HCT116 (cell line): ENCODE data around the gene TAAR5. TPM values are rescaled to one million over a fixed set of nuclear protein-coding genes. Genes with fewer than 3 reads are reported as not detected.

Experiments
- ATAC-seq: fragments of 200-7000 bp; cut with Tn5 transposase; 2 replicates; pipeline ENCODE4 v1.9.1; 2020; ENCODE audit warnings: mild to moderate bottlenecking, moderate library complexity
- BruUV-seq: library from RNA; stranded (reverse); fragments of 400-500 nt; replicated peaks from 2 replicates; lab custom pipeline; 2021; lab: Mats Ljungman, UMichigan
- CTCF ChIA-PET: fragments of 300-600 bp; sonication (Branson Sonifier 250); formaldehyde crosslinking; loops from one replicate; lab custom pipeline; 2021; ENCODE audit warnings: antibody characterized with exemption; lab: Charles Lee
- POLR2A ChIA-PET: fragments of 300-600, 350-600 bp; sonication (Branson Sonifier 250); formaldehyde crosslinking; loops from one replicate; lab custom pipeline; 2021; ENCODE audit warnings: antibody characterized with exemption; lab: Charles Lee
- RAD21 ChIA-PET, 2 experiments: fragments of 300-600 bp; sonication (Branson Sonifier 250); formaldehyde crosslinking; loops; one replicate each; lab custom pipeline; 2023; ENCODE audit warnings: low total read pairs in 2 of 2; ENCODE audit not compliant: uncharacterized antibody in 2 of 2, unreplicated experiment in 2 of 2, low non-redundant PET in 1 of 2; lab: Charles Lee
- DNase-seq: peaks from one replicate; pipeline ENCODE4 v3.0.0-alpha.2; 2010; ENCODE audit warnings: low read depth, low spot score
- H2AFZ ChIP-seq: fragments of 200-600 bp; shearing (Covaris generic), sonication (generic); 2 replicates; pipeline ENCODE4 v1.6.1; 2017; ENCODE audit warnings: low read depth, mixed run types, mixed read lengths, antibody characterized with exemption, low read length; ENCODE audit not compliant: poor library complexity, severe bottlenecking
- H3K27ac ChIP-seq: 2 replicates; pipeline ENCODE4 v1.5.1; 2012; ENCODE audit warnings: low read depth, low read length
- H3K27me3 ChIP-seq: fragments of 200-600 bp; sonication (generic); 2 replicates; pipeline ENCODE4 v1.6.1; 2016; ENCODE audit warnings: mixed run types, low read length, mixed read lengths; ENCODE audit not compliant: insufficient read depth
- H3K36me3 ChIP-seq, 2 experiments: fragments of 200-500 bp in 1 of 2; fragments of 200-600 bp in 1 of 2; sonication (Bioruptor generic) in 1 of 2; sonication (generic) in 1 of 2; 2 replicates each; pipeline versions ENCODE4 v1.5.1 to v1.6.1; 2014 to 2016; ENCODE audit warnings: low read length in 2 of 2, inconsistent platforms in 1 of 2, mixed read lengths in 1 of 2, mixed run types in 1 of 2; ENCODE audit not compliant: insufficient read depth in 2 of 2, control insufficient read depth in 1 of 2
- H3K4me1 ChIP-seq, 2 experiments: fragments of 200-600 bp in 1 of 2; sonication (generic) in 1 of 2; 2 replicates each; pipeline versions ENCODE4 v1.5.1 to v1.6.1; 2012 to 2017; ENCODE audit warnings: low read length in 2 of 2, inconsistent platforms in 1 of 2, mild to moderate bottlenecking in 1 of 2, mixed read lengths in 1 of 2, mixed run types in 1 of 2, moderate library complexity in 1 of 2; ENCODE audit not compliant: insufficient read depth in 2 of 2, control insufficient read depth in 1 of 2
- H3K4me2 ChIP-seq: fragments of 200-600 bp; sonication (generic); 2 replicates; pipeline ENCODE4 v1.6.1; 2017; ENCODE audit warnings: mixed run types, low read length, mixed read lengths
- H3K4me3 ChIP-seq, 2 experiments: fragments of 200-600 bp in 1 of 2; sonication (generic) in 1 of 2; replicated peaks in 1 of 2; 2 replicates each; pipeline ENCODE4 v1.5.1; 2011 to 2016; ENCODE audit warnings: low read length in 2 of 2, control low read depth in 1 of 2, low read depth in 1 of 2, mild to moderate bottlenecking in 1 of 2, mixed read lengths in 1 of 2, mixed run types in 1 of 2
- H3K79me2 ChIP-seq: fragments of 200-600 bp; sonication (generic); 2 replicates; pipeline ENCODE4 v1.6.1; 2017; ENCODE audit warnings: mild to moderate bottlenecking, mixed run types, low read length, moderate library complexity, mixed read lengths; ENCODE audit not compliant: insufficient read depth
- H3K9ac ChIP-seq: fragments of 200-600 bp; sonication (generic); 2 replicates; pipeline ENCODE4 v1.6.1; 2016; ENCODE audit warnings: low read length, mixed read lengths
- H3K9me2 ChIP-seq: fragments of 200-600 bp; sonication (generic), shearing (Covaris generic); 2 replicates; pipeline ENCODE4 v1.6.1; 2017; ENCODE audit warnings: mixed run types, mild to moderate bottlenecking, moderate library complexity; ENCODE audit not compliant: insufficient read depth
- H3K9me3 ChIP-seq, 2 experiments: fragments of 200-500 bp in 1 of 2; fragments of 200-600 bp in 1 of 2; sonication (Bioruptor generic) in 1 of 2; sonication (generic) in 1 of 2; 2 replicates each; pipeline ENCODE4 v1.6.1; 2014 to 2017; ENCODE audit warnings: low read length in 2 of 2, mixed read lengths in 2 of 2, inconsistent platforms in 1 of 2, low read depth in 1 of 2, mild to moderate bottlenecking in 1 of 2, mixed run types in 1 of 2, moderate library complexity in 1 of 2; ENCODE audit not compliant: control insufficient read depth in 1 of 2, insufficient read depth in 1 of 2
- H4K20me1 ChIP-seq: fragments of 200-600 bp; sonication (generic), shearing (Covaris generic); 2 replicates; pipeline ENCODE4 v1.6.1; 2017; ENCODE audit warnings: mixed run types, mild to moderate bottlenecking, moderate library complexity; ENCODE audit not compliant: insufficient read depth
- ATF3 ChIP-seq: IDR thresholded peaks from 2 replicates; pipeline ENCODE4 v1.6.1; 2012
- POLR2A ChIP-seq: IDR thresholded peaks from 2 replicates; pipeline ENCODE4 v1.7.0; 2011; ENCODE audit warnings: borderline replicate concordance; ENCODE audit not compliant: insufficient read depth, insufficient read length; ENCODE audit errors: extremely low read depth
- POLR2AphosphoS5 ChIP-seq: IDR thresholded peaks from 2 replicates; pipeline ENCODE4 v1.6.1; 2011; ENCODE audit warnings: mild to moderate bottlenecking, low read depth, low read length, moderate library complexity
- YY1 ChIP-seq: IDR thresholded peaks from 2 replicates; pipeline ENCODE4 v1.6.1; 2011; ENCODE audit warnings: low read length, low read depth, moderate library complexity, mild to moderate bottlenecking; ENCODE audit not compliant: insufficient replicate concordance; ENCODE audit errors: extremely low read depth
- intact Hi-C: fragments of 100-400 bp; cut with micrococcal nuclease; formaldehyde crosslinking; loops from 2 replicates; pipeline ENCODE4 v1.10.0; 2022
- total RNA-seq: library from RNA; stranded (reverse); gene quantifications from one replicate; pipeline ENCODE4 v1.2.1, GENCODE V29; 2021; ENCODE audit not compliant: unreplicated experiment

The TAAR5 gene
- total RNA-seq, 1 experiment from 2014 or later, result not detected

- no TSS peak for BruUV-seq
- Histone ChIP-seq H3K27ac (no peak overlapping the region), H3K27me3 (no peaks in the 10 kb centered on the region), H3K4me3 (no peak overlapping the region), H3K79me2 (no peaks in the 10 kb centered on the region), H3K9me2 (no peaks in the 10 kb centered on the region), H3K9ac (no peak overlapping the region), H2AFZ (no peak overlapping the region), H3K9me3 (no peaks in the 10 kb centered on the region), H3K36me3 (no peaks in the 10 kb centered on the region), H3K4me2 (no peak overlapping the region), H3K4me1 (peaks cover 0 to 5% of the 10 kb centered on the region in 2 experiments; a peak in 1 of 4 replicates), H4K20me1 (no peaks in the 10 kb centered on the region)
- ChIA-PET POLR2A (no interaction called here), RAD21 (no interaction called here), CTCF (no interaction called here)
- ATAC-seq, result no peak
- no peak for TF ChIP-seq POLR2AphosphoS5
- intact Hi-C loops, result no loop called here
- DNase-seq, result no peak
These were observed 6.7 kb upstream of the TAAR5 start for GRCh38 chr6:132596201-132596600.

GRCh38 chr6:132592855-132593254 lies 3.3 kb upstream of the TAAR5 start:
- Histone ChIP-seq H3K27me3 (no peaks in the 10 kb centered on the region), H2AFZ (no peak overlapping the region), H3K27ac (no peak overlapping the region), H3K4me2 (no peak overlapping the region), H3K9me3 (no peaks in the 10 kb centered on the region), H3K79me2 (no peaks in the 10 kb centered on the region), H3K4me1 (no peaks in the 10 kb centered on the region), H3K36me3 (no peaks in the 10 kb centered on the region), H3K9me2 (no peaks in the 10 kb centered on the region), H4K20me1 (no peaks in the 10 kb centered on the region), H3K4me3 (no peak overlapping the region), H3K9ac (no peak overlapping the region)
- RAD21 ChIA-PET, result no interaction called here
- TF ChIP-seq POLR2A (no peak), YY1 (no peak), ATF3 (no peak)
- BruUV-seq, result no TSS peak
- POLR2A ChIA-PET, result no interaction called here
- no peak for ATAC-seq
- CTCF ChIA-PET, result no interaction called here
- DNase-seq, result no peak
- intact Hi-C loops, result no loop called here
